Measurements from ENCODE around the gene SHPK. TPM values are rescaled to one million over a fixed set of nuclear protein-coding genes. Genes with fewer than 3 reads are reported as not detected.
A peak's percentile ranks its signal among the peaks of the same experiment; 100 is the strongest.

The SHPK gene
- total RNA-seq, 3 donors from 2014 or later = 9.5 to 17.4 (median 16.4) TPM

- Histone ChIP-seq H3K4me1 (peaks cover 0 to 5% of the 10 kb centered on the region in 2 donors), H3K27ac (peak overlapping the region; percentile 68 to 80)
Observed at GRCh38 chr17:3657874-3658783, 22.1 kb upstream of the SHPK start.

GRCh38 chr17:3657588-3657869, 21.5 kb upstream of the SHPK start:
- no peaks in the 10 kb centered on the region for H3K36me3 ChIP-seq
- TF ChIP-seq CTCF (IDR thresholded peaks at IDR 0.05) (no peak), POLR2AphosphoS5 (IDR thresholded peaks at IDR 0.05) (no peak), POLR2A (IDR thresholded peaks at IDR 0.05) (no peak)
- no peak overlapping the region for H3K27ac ChIP-seq
- peaks cover 0 to 5% of the 10 kb centered on the region in 2 donors for H3K4me1 ChIP-seq
- no peak for DNase-seq (ENCODE audit: low spot score in 2 of 2)
- no peaks in the 10 kb centered on the region for H3K9me3 ChIP-seq
- no peaks in the 10 kb centered on the region for H3K27me3 ChIP-seq
- no peak overlapping the region for H3K4me3 ChIP-seq
- intact Hi-C loops (cut with DNase I; ENCODE audit: low total_unique reads) = no loop called here

More at GRCh38 chr17:3657874-3658783, 22.1 kb upstream of the SHPK start:
- TF ChIP-seq CTCF (IDR thresholded peaks at IDR 0.05) = no peak
- no peak for TF ChIP-seq POLR2AphosphoS5 (IDR thresholded peaks at IDR 0.05)
- no peak for TF ChIP-seq POLR2A (IDR thresholded peaks at IDR 0.05)
- H3K27me3 ChIP-seq = no peaks in the 10 kb centered on the region
- intact Hi-C loops (cut with DNase I; ENCODE audit: low total_unique reads) = no loop called here
- H3K9me3 ChIP-seq = no peaks in the 10 kb centered on the region
- H3K36me3 ChIP-seq = no peaks in the 10 kb centered on the region
- no peak overlapping the region for H3K4me3 ChIP-seq
- no peak for DNase-seq (ENCODE audit: low spot score in 2 of 2)

- DNase-seq (ENCODE audit: low spot score in 2 of 2) = no peak
- intact Hi-C loops (cut with DNase I; ENCODE audit: low total_unique reads) = no loop called here
- Histone ChIP-seq H3K4me1 (peaks cover 0 to 5% of the 10 kb centered on the region in 2 donors), H3K27me3 (no peaks in the 10 kb centered on the region), H3K9me3 (no peaks in the 10 kb centered on the region), H3K4me3 (no peak overlapping the region), H3K36me3 (no peaks in the 10 kb centered on the region), H3K27ac (no peak overlapping the region)
- TF ChIP-seq POLR2AphosphoS5 (IDR thresholded peaks at IDR 0.05) = no peak
- TF ChIP-seq CTCF (IDR thresholded peaks at IDR 0.05) = no peak
- TF ChIP-seq POLR2A (IDR thresholded peaks at IDR 0.05) = no peak
Observed at GRCh38 chr17:3656755-3657587, 20.9 kb upstream of the SHPK start.

- H3K9me3 ChIP-seq = no peaks in the 10 kb centered on the region
- no peak overlapping the region for H3K27ac ChIP-seq
- no peak for DNase-seq (ENCODE audit: low spot score in 2 of 2)
- H3K36me3 ChIP-seq = no peaks in the 10 kb centered on the region
- peaks cover 0 to 5% of the 10 kb centered on the region in 2 donors for H3K4me1 ChIP-seq
- no peak overlapping the region for H3K4me3 ChIP-seq
- H3K27me3 ChIP-seq = no peaks in the 10 kb centered on the region
- TF ChIP-seq POLR2AphosphoS5 (IDR thresholded peaks at IDR 0.05) (no peak), POLR2A (IDR thresholded peaks at IDR 0.05) (no peak), CTCF (IDR thresholded peaks at IDR 0.05) (no peak)
- intact Hi-C loops (cut with DNase I; ENCODE audit: low total_unique reads) = no loop called here
Observed at GRCh38 chr17:3656353-3656752, 20.3 kb upstream of the SHPK start.

- Histone ChIP-seq H3K36me3 (no peaks in the 10 kb centered on the region), H3K4me1 (peaks cover 0 to 5% of the 10 kb centered on the region in 2 donors), H3K9me3 (no peaks in the 10 kb centered on the region), H3K27ac (no peak overlapping the region), H3K4me3 (no peak overlapping the region), H3K27me3 (no peaks in the 10 kb centered on the region)
- TF ChIP-seq POLR2AphosphoS5 (IDR thresholded peaks at IDR 0.05) (no peak), POLR2A (IDR thresholded peaks at IDR 0.05) (no peak), CTCF (IDR thresholded peaks at IDR 0.05) (no peak)
- intact Hi-C loops (cut with DNase I; ENCODE audit: low total_unique reads) = no loop called here
- no peak for DNase-seq (ENCODE audit: low spot score in 2 of 2)
Observed at GRCh38 chr17:3655766-3656165, 19.7 kb upstream of the SHPK start.
